Bronchial epithelial cell (primary cell): Measurements from ENCODE around the gene VSIR. TPM values are rescaled to one million over a fixed set of nuclear protein-coding genes. Genes with fewer than 3 reads are reported as not detected.

Experiments
- DNase-seq: peaks from one replicate; pipeline ENCODE4 v3.0.0-alpha.2; 2010; ENCODE audit warnings: low read depth
- FAIRE-seq: peaks from 2 replicates; lab custom pipeline; 2011; peaks lifted over from hg19 to GRCh38; lab: Jason Lieb, UNC
- H3K27me3 ChIP-seq: 2 replicates; pipeline ENCODE4 v1.5.1; 2011; ENCODE audit warnings: low read length; ENCODE audit not compliant: control insufficient read depth, insufficient read depth
- H3K36me3 ChIP-seq: 2 replicates; pipeline ENCODE4 v1.5.1; 2011; ENCODE audit warnings: low read length; ENCODE audit not compliant: control insufficient read depth, insufficient read depth
- H3K4me3 ChIP-seq: 2 replicates; pipeline ENCODE4 v1.5.1; 2011; ENCODE audit warnings: mild to moderate bottlenecking, low read depth, low read length, control low read depth
- total RNA-seq: library from RNA; depleted of rRNA; stranded (reverse); fragments of >200 nt; gene quantifications from 2 replicates; pipeline ENCODE4 v1.2.1, GENCODE V29; 2014
- TF ChIP-seq, protein P1 (sequence below): IDR thresholded peaks from 2 replicates; pipeline ENCODE4 v1.5.1; 2011; ENCODE audit warnings: mild to moderate bottlenecking, moderate library complexity, low read length, control low read depth, inconsistent platforms; ENCODE audit not compliant: insufficient read depth, severe bottlenecking

Gene VSIR
- total RNA-seq, 1 donor from 2014 or later, result 7.9 TPM

GRCh38 chr10:71777213-71777985 lies 4.1 kb upstream of the VSIR start:
- no peaks in the 10 kb centered on the region for H3K36me3 ChIP-seq
- no peaks in the 10 kb centered on the region for H3K27me3 ChIP-seq
- no peak overlapping the region for H3K4me3 ChIP-seq
- no peak for FAIRE-seq
- DNase-seq, result no peak
- TF ChIP-seq, protein P1, sequence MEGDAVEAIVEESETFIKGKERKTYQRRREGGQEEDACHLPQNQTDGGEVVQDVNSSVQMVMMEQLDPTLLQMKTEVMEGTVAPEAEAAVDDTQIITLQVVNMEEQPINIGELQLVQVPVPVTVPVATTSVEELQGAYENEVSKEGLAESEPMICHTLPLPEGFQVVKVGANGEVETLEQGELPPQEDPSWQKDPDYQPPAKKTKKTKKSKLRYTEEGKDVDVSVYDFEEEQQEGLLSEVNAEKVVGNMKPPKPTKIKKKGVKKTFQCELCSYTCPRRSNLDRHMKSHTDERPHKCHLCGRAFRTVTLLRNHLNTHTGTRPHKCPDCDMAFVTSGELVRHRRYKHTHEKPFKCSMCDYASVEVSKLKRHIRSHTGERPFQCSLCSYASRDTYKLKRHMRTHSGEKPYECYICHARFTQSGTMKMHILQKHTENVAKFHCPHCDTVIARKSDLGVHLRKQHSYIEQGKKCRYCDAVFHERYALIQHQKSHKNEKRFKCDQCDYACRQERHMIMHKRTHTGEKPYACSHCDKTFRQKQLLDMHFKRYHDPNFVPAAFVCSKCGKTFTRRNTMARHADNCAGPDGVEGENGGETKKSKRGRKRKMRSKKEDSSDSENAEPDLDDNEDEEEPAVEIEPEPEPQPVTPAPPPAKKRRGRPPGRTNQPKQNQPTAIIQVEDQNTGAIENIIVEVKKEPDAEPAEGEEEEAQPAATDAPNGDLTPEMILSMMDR, result no peak

DNA sequence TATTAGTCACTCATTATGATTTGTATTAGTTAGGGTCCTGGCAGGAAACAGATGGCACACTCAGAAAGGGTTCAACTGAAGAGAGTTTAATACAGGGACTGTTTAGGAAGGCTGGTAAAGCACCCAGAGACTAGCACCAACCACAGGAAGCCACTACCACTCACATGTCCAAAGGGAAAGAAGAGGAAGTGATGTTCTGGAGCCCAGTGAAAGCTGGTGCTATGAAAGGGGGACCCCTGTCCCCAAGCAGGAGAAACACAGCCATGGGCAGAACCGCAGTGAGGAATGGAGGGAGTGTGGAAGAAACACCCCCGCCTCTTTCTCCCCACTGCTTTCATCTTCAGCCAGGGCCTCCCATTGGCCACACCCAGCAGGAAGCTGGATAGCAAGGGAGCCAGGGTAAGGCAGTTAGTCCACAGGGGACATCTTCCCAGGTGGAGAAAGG lies 3.2 kb upstream of the VSIR start:
- FAIRE-seq (no peak), DNase-seq (no peak)

GRCh38 chr10:71774916-71775702 lies 1.8 kb upstream of the VSIR start:
- TF ChIP-seq, protein P1, result no peak

More for the DNA sequence above, 3.2 kb upstream of the VSIR start:
- Histone ChIP-seq H3K4me3 (no peak overlapping the region), H3K36me3 (no peaks in the 10 kb centered on the region), H3K27me3 (no peaks in the 10 kb centered on the region)
- TF ChIP-seq, protein P1, result no peak

DNA sequence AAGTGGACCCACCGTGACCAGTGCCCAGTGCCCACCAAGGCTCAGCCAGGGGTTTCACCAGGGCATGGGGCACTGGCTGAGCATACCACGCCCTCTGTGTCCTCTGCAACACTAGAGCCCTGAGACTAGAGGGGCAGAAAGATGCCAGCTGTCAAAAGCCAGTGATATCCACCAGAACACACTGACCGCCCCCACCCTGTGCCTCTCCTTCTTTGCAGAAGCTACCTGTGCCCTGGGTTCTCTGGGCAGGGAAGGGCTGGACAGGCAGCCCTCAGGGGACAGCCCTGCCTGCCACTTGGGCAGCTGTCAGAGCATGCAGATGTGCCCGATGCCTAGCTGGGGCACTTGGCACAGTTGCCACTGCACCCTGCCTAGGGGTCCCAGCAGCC lies 494 bp downstream of the VSIR start:
- Histone ChIP-seq H3K4me3 (peak overlapping the region; percentile 58), H3K36me3 (no peaks in the 10 kb centered on the region), H3K27me3 (no peaks in the 10 kb centered on the region)
- TF ChIP-seq, protein P1, result no peak
- DNase-seq (no peak), FAIRE-seq (no peak)

More at GRCh38 chr10:71774916-71775702, 1.8 kb upstream of the VSIR start:
- no peaks in the 10 kb centered on the region for H3K36me3 ChIP-seq
- FAIRE-seq, result no peak
- DNase-seq, result no peak
- H3K4me3 ChIP-seq, result no peak overlapping the region
- H3K27me3 ChIP-seq, result no peaks in the 10 kb centered on the region

- DNase-seq, result peak; percentile 52
- FAIRE-seq, result no peak
- Histone ChIP-seq H3K27me3 (no peaks in the 10 kb centered on the region), H3K4me3 (no peak overlapping the region), H3K36me3 (no peaks in the 10 kb centered on the region)
- TF ChIP-seq, protein P1, result no peak
Observed at GRCh38 chr10:71771821-71772617, 1.3 kb downstream of the VSIR start.
